ENCODE measurements around the gene SIK3.
"Not testable (repeated sequence)": the region's sequence is repeated elsewhere in the genome, so short reads cannot be mapped to it uniquely, and the experiment has no call there.

SIK3 gene

GRCh38 chr11:117074119-117074518, 24.1 kb downstream of the SIK3 start:
- no peak for DNase-seq

GRCh38 chr11:117073539-117073938, 24.7 kb downstream of the SIK3 start:
- DNase-seq, result no peak

GRCh38 chr11:117072517-117073461, 25.4 kb downstream of the SIK3 start:
- DNase-seq, result no peak

GRCh38 chr11:117071344-117071787, 26.9 kb downstream of the SIK3 start:
- DNase-seq, result no peak

GRCh38 chr11:117070016-117070415, 28.2 kb downstream of the SIK3 start:
- no peak for DNase-seq

- no peak for DNase-seq
Observed at GRCh38 chr11:117068303-117068860, 29.8 kb downstream of the SIK3 start.

- no peak for DNase-seq
Observed at GRCh38 chr11:117066959-117067358, 31.3 kb downstream of the SIK3 start.

GRCh38 chr11:117064275-117064674, 34.0 kb downstream of the SIK3 start:
- DNase-seq, result no peak

- DNase-seq, result no peak
Observed at GRCh38 chr11:117062498-117062897, 35.7 kb downstream of the SIK3 start.

GRCh38 chr11:117061256-117061655, 37.0 kb downstream of the SIK3 start:
- no peak for DNase-seq

GRCh38 chr11:117059611-117060148, 38.5 kb downstream of the SIK3 start:
- no peak for DNase-seq

- no peak for DNase-seq
Observed at GRCh38 chr11:117058761-117059261, 39.4 kb downstream of the SIK3 start.

- DNase-seq, result no peak
Observed at GRCh38 chr11:117057727-117058126, 40.5 kb downstream of the SIK3 start.

GRCh38 chr11:117057317-117057716, 40.9 kb downstream of the SIK3 start:
- no peak for DNase-seq

GRCh38 chr11:117055469-117055868, 42.8 kb downstream of the SIK3 start:
- no peak for DNase-seq

- DNase-seq, result no peak
Observed at GRCh38 chr11:117054382-117054781, 43.8 kb downstream of the SIK3 start.

- DNase-seq, result no peak
Observed at GRCh38 chr11:117052196-117053149, 45.8 kb downstream of the SIK3 start.

- not testable (repeated sequence) for DNase-seq
Observed at GRCh38 chr11:117050121-117050520, 48.1 kb downstream of the SIK3 start.

GRCh38 chr11:117046627-117047026, 51.6 kb downstream of the SIK3 start:
- DNase-seq, result not testable (repeated sequence)

GRCh38 chr11:117045956-117046355, 52.3 kb downstream of the SIK3 start:
- DNase-seq, result no peak

- DNase-seq, result no peak
Observed at GRCh38 chr11:117045196-117045595, 53.0 kb downstream of the SIK3 start.

GRCh38 chr11:117044287-117045035, 53.8 kb downstream of the SIK3 start:
- no peak for DNase-seq

Measured in NCI-H1930 (cell line).